K562 (cell line): Measurements from ENCODE around the gene APLP1. TPM values are rescaled to one million over a fixed set of nuclear protein-coding genes. Genes with fewer than 3 reads are reported as not detected.
A peak's percentile ranks its signal among the peaks of the same experiment; 100 is the strongest.

Experiments used
- ATF7 ChIP-seq: fragments of 450-650 bp; IDR thresholded peaks from 2 replicates; pipeline ENCODE4 v1.7.1; 2014; ENCODE audit warnings: mild to moderate bottlenecking, moderate library complexity
- CBX3 ChIP-seq, 2 experiments: IDR thresholded peaks; 1 replicate in 1 of 2; 2 replicates in 1 of 2; pipeline ENCODE4 v1.6.1; 2012; ENCODE audit warnings: inconsistent platforms in 2 of 2, low read length in 2 of 2, borderline replicate concordance in 1 of 2, control low read depth in 1 of 2
- CTBP1 ChIP-seq: fragments of 450-650 bp; IDR thresholded peaks from 2 replicates; pipeline ENCODE4 v1.6.1; 2016; ENCODE audit warnings: borderline replicate concordance
- NFE2L1 ChIP-seq: fragments of 450-650 bp; IDR thresholded peaks from 2 replicates; pipeline ENCODE4 v1.6.1; 2016; ENCODE audit warnings: missing genetic modification characterization, low read depth, mild to moderate bottlenecking, missing compliant biosample characterization, moderate library complexity, borderline replicate concordance
- RB1 ChIP-seq: fragments of 450-650 bp; IDR thresholded peaks from 2 replicates; pipeline ENCODE4 v1.6.1; 2017; ENCODE audit warnings: low read depth, mild to moderate bottlenecking
- RBFOX2 ChIP-seq: fragments of 200-400 bp; formaldehyde crosslinking; IDR thresholded peaks from 2 replicates; pipeline ENCODE4 v1.6.1; 2017; ENCODE audit warnings: low read depth, mild to moderate bottlenecking, low read length, moderate library complexity
- SRSF9 ChIP-seq: fragments of 200-400 bp; formaldehyde crosslinking; IDR thresholded peaks from 2 replicates; pipeline ENCODE4 v1.6.1; 2017; ENCODE audit warnings: low read depth, low read length, borderline replicate concordance
- TGIF2 ChIP-seq: sonication (generic); formaldehyde crosslinking; IDR thresholded peaks from 2 replicates; pipeline ENCODE4 v1.8.1; 2022; ENCODE audit warnings: mild to moderate bottlenecking, missing genetic modification reagents, moderate library complexity
- YBX1 ChIP-seq: fragments of 450-650 bp; IDR thresholded peaks from 2 replicates; pipeline ENCODE4 v1.7.1; 2016; ENCODE audit warnings: mild to moderate bottlenecking
- polyA plus RNA-seq, 8 experiments: library from polyadenylated mRNA; depleted of rRNA in 4 of 8; stranded (reverse) in 5 of 8; unstranded in 3 of 8; fragments of >200 nt; fragmentation: Nextera tagmentation in 2 of 8; fragmentation: Illumina TruSeq in 1 of 8; extraction: Ambion mirVana in 2 of 8; extraction: Trizol in 1 of 8; gene quantifications; 2 replicates each; pipeline versions ENCODE4 v1.2.1 to v1.2.3, GENCODE V29; 2011 to 2014; ENCODE audit warnings: inconsistent platforms in 1 of 8, missing spikeins in 1 of 8
- total RNA-seq, 7 experiments: library from RNA; depleted of rRNA in 6 of 7; stranded (reverse); fragments of >200 nt in 6 of 7; fragmentation: Illumina TruSeq in 2 of 7; extraction: Trizol in 2 of 7; gene quantifications; 2 replicates each; pipeline versions ENCODE4 v1.2.1 to v1.2.3, GENCODE V29; 2011 to 2021; ENCODE audit warnings: low replicate concordance in 1 of 7
- TF ChIP-seq, protein P1 (sequence below): fragments of 450-650 bp; IDR thresholded peaks from 2 replicates; pipeline ENCODE4 v1.6.1; 2014; ENCODE audit warnings: low read depth, mild to moderate bottlenecking, moderate library complexity, borderline replicate concordance
- TF ChIP-seq, protein P2 (sequence below): sonication (generic); formaldehyde crosslinking; IDR thresholded peaks from 2 replicates; pipeline ENCODE4 v1.8.1; 2023; ENCODE audit warnings: mild to moderate bottlenecking, missing genetic modification reagents
- TF ChIP-seq, protein P3 (sequence below): sonication (generic); formaldehyde crosslinking; IDR thresholded peaks from 2 replicates; pipeline ENCODE4 v1.8.0; 2023; ENCODE audit warnings: mild to moderate bottlenecking, missing genetic modification reagents
- TF ChIP-seq, protein P4 (sequence below): fragments of 150-350 bp; IDR thresholded peaks from 2 replicates; pipeline ENCODE4 v1.6.1; 2014; ENCODE audit warnings: low read depth, mild to moderate bottlenecking, low read length, borderline replicate concordance
- TF ChIP-seq, protein P5 (sequence below): sonication (generic); formaldehyde crosslinking; IDR thresholded peaks from 2 replicates; pipeline ENCODE4 v1.8.0; 2022; ENCODE audit warnings: mild to moderate bottlenecking, missing genetic modification reagents, borderline replicate concordance

APLP1 gene
- total and polyA plus RNA-seq, 9 of the 15 experiments (the other 6 are each of a cell fraction or from before 2014, with no cell fraction given) = 0.69 to 9.9 (median 4.7) TPM

DNA sequence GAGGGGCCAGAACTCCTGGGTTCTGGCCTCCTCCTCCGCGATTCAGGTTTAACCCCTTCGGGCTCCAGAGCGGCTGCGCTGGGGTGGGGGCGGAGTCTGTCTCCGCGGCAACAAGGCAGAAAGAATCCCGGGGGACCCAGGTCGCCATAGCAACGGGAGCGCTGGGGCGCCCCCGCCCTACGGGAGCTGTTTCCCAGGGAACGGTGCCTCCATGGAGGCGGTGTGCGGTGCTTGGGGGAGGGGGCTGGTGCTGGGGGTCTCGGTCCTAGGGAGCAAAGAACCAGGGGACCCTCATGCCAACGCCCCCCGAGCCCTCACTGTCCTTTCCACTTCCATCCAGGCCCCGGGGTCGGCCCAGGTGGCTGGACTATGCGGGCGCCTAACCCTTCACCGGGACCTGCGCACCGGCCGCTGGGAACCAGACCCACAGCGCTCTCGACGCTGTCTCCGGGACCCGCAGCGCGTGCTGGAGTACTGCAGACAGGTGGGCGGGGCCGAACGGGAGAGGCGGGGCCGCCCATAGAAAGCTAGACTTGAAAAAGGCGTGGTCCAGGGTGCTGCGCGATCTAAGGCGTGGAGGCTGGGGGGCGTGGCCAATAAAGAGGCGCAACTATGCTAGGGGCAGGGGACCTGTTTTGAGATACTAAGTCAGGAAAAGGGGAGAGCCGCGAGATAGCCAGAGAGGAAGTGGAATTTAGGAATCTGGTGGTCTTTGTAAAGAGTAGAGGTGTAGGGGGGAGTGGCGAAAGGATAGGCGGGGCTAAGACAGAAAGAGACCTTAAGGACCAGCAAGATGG, 1.2 kb downstream of the APLP1 start (continued):
- TF ChIP-seq, protein P1, sequence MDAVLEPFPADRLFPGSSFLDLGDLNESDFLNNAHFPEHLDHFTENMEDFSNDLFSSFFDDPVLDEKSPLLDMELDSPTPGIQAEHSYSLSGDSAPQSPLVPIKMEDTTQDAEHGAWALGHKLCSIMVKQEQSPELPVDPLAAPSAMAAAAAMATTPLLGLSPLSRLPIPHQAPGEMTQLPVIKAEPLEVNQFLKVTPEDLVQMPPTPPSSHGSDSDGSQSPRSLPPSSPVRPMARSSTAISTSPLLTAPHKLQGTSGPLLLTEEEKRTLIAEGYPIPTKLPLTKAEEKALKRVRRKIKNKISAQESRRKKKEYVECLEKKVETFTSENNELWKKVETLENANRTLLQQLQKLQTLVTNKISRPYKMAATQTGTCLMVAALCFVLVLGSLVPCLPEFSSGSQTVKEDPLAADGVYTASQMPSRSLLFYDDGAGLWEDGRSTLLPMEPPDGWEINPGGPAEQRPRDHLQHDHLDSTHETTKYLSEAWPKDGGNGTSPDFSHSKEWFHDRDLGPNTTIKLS = no peak
- TF ChIP-seq, protein P2, sequence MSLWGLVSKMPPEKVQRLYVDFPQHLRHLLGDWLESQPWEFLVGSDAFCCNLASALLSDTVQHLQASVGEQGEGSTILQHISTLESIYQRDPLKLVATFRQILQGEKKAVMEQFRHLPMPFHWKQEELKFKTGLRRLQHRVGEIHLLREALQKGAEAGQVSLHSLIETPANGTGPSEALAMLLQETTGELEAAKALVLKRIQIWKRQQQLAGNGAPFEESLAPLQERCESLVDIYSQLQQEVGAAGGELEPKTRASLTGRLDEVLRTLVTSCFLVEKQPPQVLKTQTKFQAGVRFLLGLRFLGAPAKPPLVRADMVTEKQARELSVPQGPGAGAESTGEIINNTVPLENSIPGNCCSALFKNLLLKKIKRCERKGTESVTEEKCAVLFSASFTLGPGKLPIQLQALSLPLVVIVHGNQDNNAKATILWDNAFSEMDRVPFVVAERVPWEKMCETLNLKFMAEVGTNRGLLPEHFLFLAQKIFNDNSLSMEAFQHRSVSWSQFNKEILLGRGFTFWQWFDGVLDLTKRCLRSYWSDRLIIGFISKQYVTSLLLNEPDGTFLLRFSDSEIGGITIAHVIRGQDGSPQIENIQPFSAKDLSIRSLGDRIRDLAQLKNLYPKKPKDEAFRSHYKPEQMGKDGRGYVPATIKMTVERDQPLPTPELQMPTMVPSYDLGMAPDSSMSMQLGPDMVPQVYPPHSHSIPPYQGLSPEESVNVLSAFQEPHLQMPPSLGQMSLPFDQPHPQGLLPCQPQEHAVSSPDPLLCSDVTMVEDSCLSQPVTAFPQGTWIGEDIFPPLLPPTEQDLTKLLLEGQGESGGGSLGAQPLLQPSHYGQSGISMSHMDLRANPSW (CRISPR knock-in tag) = peak; percentile 62; the same call in 1 of the 2 replicates
- peak; percentile 48; the same call in 1 of the 2 replicates for TF ChIP-seq RBFOX2
- TF ChIP-seq, protein P3, sequence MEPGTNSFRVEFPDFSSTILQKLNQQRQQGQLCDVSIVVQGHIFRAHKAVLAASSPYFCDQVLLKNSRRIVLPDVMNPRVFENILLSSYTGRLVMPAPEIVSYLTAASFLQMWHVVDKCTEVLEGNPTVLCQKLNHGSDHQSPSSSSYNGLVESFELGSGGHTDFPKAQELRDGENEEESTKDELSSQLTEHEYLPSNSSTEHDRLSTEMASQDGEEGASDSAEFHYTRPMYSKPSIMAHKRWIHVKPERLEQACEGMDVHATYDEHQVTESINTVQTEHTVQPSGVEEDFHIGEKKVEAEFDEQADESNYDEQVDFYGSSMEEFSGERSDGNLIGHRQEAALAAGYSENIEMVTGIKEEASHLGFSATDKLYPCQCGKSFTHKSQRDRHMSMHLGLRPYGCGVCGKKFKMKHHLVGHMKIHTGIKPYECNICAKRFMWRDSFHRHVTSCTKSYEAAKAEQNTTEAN (CRISPR knock-in tag) = no peak
- no peak for TF ChIP-seq TGIF2
- TF ChIP-seq, protein P4, sequence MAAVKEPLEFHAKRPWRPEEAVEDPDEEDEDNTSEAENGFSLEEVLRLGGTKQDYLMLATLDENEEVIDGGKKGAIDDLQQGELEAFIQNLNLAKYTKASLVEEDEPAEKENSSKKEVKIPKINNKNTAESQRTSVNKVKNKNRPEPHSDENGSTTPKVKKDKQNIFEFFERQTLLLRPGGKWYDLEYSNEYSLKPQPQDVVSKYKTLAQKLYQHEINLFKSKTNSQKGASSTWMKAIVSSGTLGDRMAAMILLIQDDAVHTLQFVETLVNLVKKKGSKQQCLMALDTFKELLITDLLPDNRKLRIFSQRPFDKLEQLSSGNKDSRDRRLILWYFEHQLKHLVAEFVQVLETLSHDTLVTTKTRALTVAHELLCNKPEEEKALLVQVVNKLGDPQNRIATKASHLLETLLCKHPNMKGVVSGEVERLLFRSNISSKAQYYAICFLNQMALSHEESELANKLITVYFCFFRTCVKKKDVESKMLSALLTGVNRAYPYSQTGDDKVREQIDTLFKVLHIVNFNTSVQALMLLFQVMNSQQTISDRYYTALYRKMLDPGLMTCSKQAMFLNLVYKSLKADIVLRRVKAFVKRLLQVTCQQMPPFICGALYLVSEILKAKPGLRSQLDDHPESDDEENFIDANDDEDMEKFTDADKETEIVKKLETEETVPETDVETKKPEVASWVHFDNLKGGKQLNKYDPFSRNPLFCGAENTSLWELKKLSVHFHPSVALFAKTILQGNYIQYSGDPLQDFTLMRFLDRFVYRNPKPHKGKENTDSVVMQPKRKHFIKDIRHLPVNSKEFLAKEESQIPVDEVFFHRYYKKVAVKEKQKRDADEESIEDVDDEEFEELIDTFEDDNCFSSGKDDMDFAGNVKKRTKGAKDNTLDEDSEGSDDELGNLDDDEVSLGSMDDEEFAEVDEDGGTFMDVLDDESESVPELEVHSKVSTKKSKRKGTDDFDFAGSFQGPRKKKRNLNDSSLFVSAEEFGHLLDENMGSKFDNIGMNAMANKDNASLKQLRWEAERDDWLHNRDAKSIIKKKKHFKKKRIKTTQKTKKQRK = no peak
- no peak for TF ChIP-seq NFE2L1 (tag)
- TF ChIP-seq, protein P5, sequence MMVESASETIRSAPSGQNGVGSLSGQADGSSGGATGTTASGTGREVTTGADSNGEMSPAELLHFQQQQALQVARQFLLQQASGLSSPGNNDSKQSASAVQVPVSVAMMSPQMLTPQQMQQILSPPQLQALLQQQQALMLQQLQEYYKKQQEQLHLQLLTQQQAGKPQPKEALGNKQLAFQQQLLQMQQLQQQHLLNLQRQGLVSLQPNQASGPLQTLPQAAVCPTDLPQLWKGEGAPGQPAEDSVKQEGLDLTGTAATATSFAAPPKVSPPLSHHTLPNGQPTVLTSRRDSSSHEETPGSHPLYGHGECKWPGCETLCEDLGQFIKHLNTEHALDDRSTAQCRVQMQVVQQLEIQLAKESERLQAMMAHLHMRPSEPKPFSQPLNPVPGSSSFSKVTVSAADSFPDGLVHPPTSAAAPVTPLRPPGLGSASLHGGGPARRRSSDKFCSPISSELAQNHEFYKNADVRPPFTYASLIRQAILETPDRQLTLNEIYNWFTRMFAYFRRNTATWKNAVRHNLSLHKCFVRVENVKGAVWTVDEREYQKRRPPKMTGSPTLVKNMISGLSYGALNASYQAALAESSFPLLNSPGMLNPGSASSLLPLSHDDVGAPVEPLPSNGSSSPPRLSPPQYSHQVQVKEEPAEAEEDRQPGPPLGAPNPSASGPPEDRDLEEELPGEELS (CRISPR knock-in tag) = 0 out of 2 replicates have a peak, but pooled peaks have one; percentile 39
- TF ChIP-seq CBX3 (IDR thresholded peaks at IDR 0.05; ENCODE audit: borderline replicate concordance in 1 of 2, low read length in 2 of 2) = peak in 1 of 2 experiments; percentile 64; a peak in 1 of 3 replicates
- no peak for TF ChIP-seq YBX1
- peak; percentile 44; the same call in 1 of the 2 replicates for TF ChIP-seq ATF7
- TF ChIP-seq RB1 = peak; percentile 28; the same call in 1 of the 2 replicates
- TF ChIP-seq SRSF9 = no peak
- TF ChIP-seq CTBP1 = peak; percentile 36; the same call in 1 of the 2 replicates
